Neural cell (in vitro differentiated cells): ENCODE results near the gene MAP3K5. TPM values are rescaled to one million over a fixed set of nuclear protein-coding genes. Genes with fewer than 3 reads are reported as not detected.

Experiments used
- H2AFZ ChIP-seq: fragments of 200-600, 300-800 bp; sonication (generic), shearing (Covaris generic); 2 replicates; pipeline ENCODE4 v1.6.0; 2014; ENCODE audit warnings: low read depth, mild to moderate bottlenecking, antibody characterized with exemption, low read length, moderate library complexity
- H3F3A ChIP-seq: fragments of 200-600 bp; shearing (Covaris generic); 2 replicates; pipeline ENCODE4 v1.6.1; 2016; ENCODE audit warnings: mild to moderate bottlenecking, moderate library complexity, mixed read lengths, antibody characterized with exemption, low read length; ENCODE audit not compliant: insufficient read depth, poor library complexity, severe bottlenecking
- H3K27ac ChIP-seq: fragments of 200-600, 300-800 bp; sonication (generic), shearing (Covaris generic); 2 replicates; pipeline ENCODE4 v1.5.1; 2014; ENCODE audit warnings: mild to moderate bottlenecking, low read length, moderate library complexity
- H3K27me3 ChIP-seq: fragments of 300-800, 200-600 bp; sonication (generic), shearing (Covaris generic); 2 replicates; pipeline ENCODE4 v1.6.0; 2014; ENCODE audit warnings: mild to moderate bottlenecking, low read depth, low read length, moderate library complexity; ENCODE audit not compliant: insufficient read depth
- H3K36me3 ChIP-seq: fragments of 300-800, 200-600 bp; sonication (generic), shearing (Covaris generic); 2 replicates; pipeline ENCODE4 v1.5.1; 2014; ENCODE audit warnings: mild to moderate bottlenecking, antibody characterized with exemption, low read length, moderate library complexity; ENCODE audit not compliant: insufficient read depth
- H3K4me2 ChIP-seq: fragments of 300-800, 200-600 bp; sonication (generic), shearing (Covaris generic); 2 replicates; pipeline ENCODE4 v1.6.0; 2014; ENCODE audit warnings: mild to moderate bottlenecking, low read length
- H3K4me3 ChIP-seq: fragments of 300-800, 200-600 bp; sonication (generic), shearing (Covaris generic); 2 replicates; pipeline ENCODE4 v1.5.1; 2014; ENCODE audit warnings: mild to moderate bottlenecking, low read length, moderate library complexity
- H3K79me2 ChIP-seq: fragments of 200-600 bp; shearing (Covaris generic); replicated peaks from 2 replicates; pipeline ENCODE4 v1.6.0; 2014; ENCODE audit warnings: mild to moderate bottlenecking, low read length, moderate library complexity; ENCODE audit not compliant: insufficient read depth
- H3K9ac ChIP-seq: fragments of 300-800, 200-600 bp; sonication (generic), shearing (Covaris generic); 2 replicates; pipeline ENCODE4 v1.6.1; 2016; ENCODE audit warnings: mild to moderate bottlenecking, low read length, mixed read lengths
- H3K9me2 ChIP-seq: fragments of 200-600 bp; shearing (Covaris generic); 2 replicates; pipeline ENCODE4 v1.6.1; 2016; ENCODE audit warnings: mild to moderate bottlenecking, low read length, mixed read lengths; ENCODE audit not compliant: insufficient read depth
- H3K9me3 ChIP-seq: fragments of 200-600, 300-800 bp; sonication (generic), shearing (Covaris generic); 2 replicates; pipeline ENCODE4 v1.6.1; 2016; ENCODE audit warnings: mild to moderate bottlenecking, mixed run types, low read length, moderate library complexity, mixed read lengths
- H4K20me1 ChIP-seq: fragments of 200-600 bp; shearing (Covaris generic); 2 replicates; pipeline ENCODE4 v1.6.1; 2016; ENCODE audit warnings: mild to moderate bottlenecking, mixed run types; ENCODE audit not compliant: insufficient read depth
- CTCF ChIP-seq: fragments of 450-650 bp; IDR thresholded peaks from 2 replicates; pipeline ENCODE4 v1.5.1; 2014; ENCODE audit warnings: antibody characterized with exemption, mild to moderate bottlenecking, moderate library complexity; ENCODE audit not compliant: poor library complexity, severe bottlenecking
- EP300 ChIP-seq: fragments of 450-650 bp; conservative IDR thresholded peaks from 2 replicates; pipeline ENCODE4 v1.6.1; 2014; ENCODE audit warnings: antibody characterized with exemption, mild to moderate bottlenecking, moderate library complexity; ENCODE audit not compliant: poor library complexity, severe bottlenecking
- EZH2 ChIP-seq: fragments of 200-600, 300-800 bp; shearing (Covaris generic), sonication (generic); IDR thresholded peaks from 2 replicates; pipeline ENCODE4 v1.6.1; 2014; ENCODE audit warnings: antibody characterized with exemption, low read length, borderline replicate concordance, mild to moderate bottlenecking; ENCODE audit not compliant: insufficient read depth, poor library complexity, severe bottlenecking
- MXI1 ChIP-seq: fragments of 450-650 bp; conservative IDR thresholded peaks from 2 replicates; pipeline ENCODE4 v1.6.1; 2014; ENCODE audit warnings: antibody characterized with exemption, mild to moderate bottlenecking; ENCODE audit not compliant: poor library complexity, severe bottlenecking
- POLR2AphosphoS5 ChIP-seq: IDR thresholded peaks from 2 replicates; pipeline ENCODE4 v1.6.1; 2012
- RAD21 ChIP-seq: fragments of 450-650 bp; conservative IDR thresholded peaks from 2 replicates; pipeline ENCODE4 v1.6.1; 2014; ENCODE audit warnings: antibody characterized with exemption, mild to moderate bottlenecking, moderate library complexity
- REST ChIP-seq: IDR thresholded peaks from 2 replicates; pipeline ENCODE4 v1.6.1; 2012; ENCODE audit warnings: borderline replicate concordance
- SMC3 ChIP-seq: fragments of 450-650 bp; conservative IDR thresholded peaks from 2 replicates; pipeline ENCODE4 v1.6.1; 2014; ENCODE audit warnings: antibody characterized with exemption, mild to moderate bottlenecking, moderate library complexity; ENCODE audit not compliant: poor library complexity
- TAF1 ChIP-seq: IDR thresholded peaks from 2 replicates; pipeline ENCODE4 v1.6.1; 2012; ENCODE audit warnings: low read depth
- polyA plus RNA-seq: library from polyadenylated mRNA; depleted of rRNA; stranded (reverse); fragments of >200 nt; gene quantifications from 2 replicates; pipeline ENCODE4 v1.2.3, GENCODE V29; 2014

MAP3K5 gene
- polyA plus RNA-seq, 1 donor from 2014 or later = 2.0 TPM

- no peaks in the 10 kb centered on the region for H3K27me3 ChIP-seq
- no peak for TF ChIP-seq MXI1
- no peak for TF ChIP-seq TAF1
- no peak for TF ChIP-seq POLR2AphosphoS5
- no peak for TF ChIP-seq CTCF
- no peaks in the 10 kb centered on the region for H3K9me3 ChIP-seq
- H3K4me2 ChIP-seq = no peak overlapping the region
- no peak overlapping the region for H3K27ac ChIP-seq
- no peaks in the 10 kb centered on the region for H3K9me2 ChIP-seq
- no peak overlapping the region for H2AFZ ChIP-seq
- H3K4me3 ChIP-seq = no peak overlapping the region
- no peaks in the 10 kb centered on the region for H4K20me1 ChIP-seq
- no peak overlapping the region for H3K9ac ChIP-seq
- H3K36me3 ChIP-seq = no peaks in the 10 kb centered on the region
- H3F3A ChIP-seq = no peaks in the 10 kb centered on the region
- no peaks in the 10 kb centered on the region for H3K79me2 ChIP-seq
Observed at GRCh38 chr6:136747507-136747906, 44.8 kb downstream of the MAP3K5 start.

- Histone ChIP-seq H3K79me2 (no peaks in the 10 kb centered on the region), H3K9me2 (no peaks in the 10 kb centered on the region), H3K4me2 (no peak overlapping the region), H3K27ac (no peak overlapping the region), H3K27me3 (no peaks in the 10 kb centered on the region), H3K9ac (no peak overlapping the region), H3K4me3 (no peak overlapping the region), H4K20me1 (no peaks in the 10 kb centered on the region), H3K9me3 (no peaks in the 10 kb centered on the region), H3F3A (no peaks in the 10 kb centered on the region), H2AFZ (no peak overlapping the region), H3K36me3 (no peaks in the 10 kb centered on the region)
- no peak for TF ChIP-seq EP300
- TF ChIP-seq TAF1 = no peak
- no peak for TF ChIP-seq CTCF
- no peak for TF ChIP-seq SMC3
- TF ChIP-seq RAD21 = no peak
Observed at GRCh38 chr6:136745300-136745699, 47.0 kb downstream of the MAP3K5 start.

- Histone ChIP-seq H3F3A (no peaks in the 10 kb centered on the region), H3K36me3 (no peaks in the 10 kb centered on the region), H3K9me2 (no peaks in the 10 kb centered on the region), H3K9ac (no peak overlapping the region), H3K79me2 (no peaks in the 10 kb centered on the region), H3K27ac (no peak overlapping the region), H2AFZ (no peak overlapping the region), H4K20me1 (no peaks in the 10 kb centered on the region), H3K27me3 (no peaks in the 10 kb centered on the region), H3K9me3 (no peaks in the 10 kb centered on the region), H3K4me2 (no peak overlapping the region), H3K4me3 (no peak overlapping the region)
- TF ChIP-seq EZH2 (no peak), POLR2AphosphoS5 (no peak), CTCF (no peak), MXI1 (no peak), RAD21 (no peak), EP300 (no peak), TAF1 (no peak), SMC3 (no peak), REST (no peak)
Observed at GRCh38 chr6:136744889-136745288, 47.4 kb downstream of the MAP3K5 start.
